Effector memory CD8-positive, alpha-beta T cell (primary cell): ENCODE data around the gene CDKN2D.
"Not testable (repeated sequence)": the region's sequence is repeated elsewhere in the genome, so short reads cannot be mapped to it uniquely, and the experiment has no call there.

Experiments used
- ATAC-seq: fragments of 150-1000 bp; cut with Tn5 transposase; replicated peaks from 2 replicates; pipeline ENCODE4 v1.10.0; 2021; ENCODE audit warnings: mild to moderate bottlenecking, moderate library complexity
- DNase-seq, 3 experiments: peaks; one replicate each; pipeline ENCODE4 v3.0.0; 2021
- H3K27ac Mint-ChIP-seq, 2 donors: one replicate each; pipeline ENCODE4 v1.8.0; 2022; ENCODE audit warnings: mild to moderate bottlenecking in 2 of 2, mixed read lengths in 2 of 2, moderate library complexity in 2 of 2
- H3K27me3 Mint-ChIP-seq, 2 donors: one replicate each; pipeline ENCODE4 v1.8.0; 2022; ENCODE audit warnings: mixed read lengths in 2 of 2
- H3K36me3 Mint-ChIP-seq: one replicate; pipeline ENCODE4 v1.8.0; 2022; ENCODE audit warnings: mild to moderate bottlenecking, moderate library complexity, mixed read lengths; ENCODE audit not compliant: insufficient read depth
- H3K4me1 Mint-ChIP-seq, 2 donors: one replicate each; pipeline ENCODE4 v1.8.0; 2022; ENCODE audit warnings: low read depth in 2 of 2, mixed read lengths in 2 of 2
- H3K4me3 Mint-ChIP-seq, 2 donors: one replicate each; pipeline ENCODE4 v1.8.0; 2022; ENCODE audit warnings: mild to moderate bottlenecking in 2 of 2, mixed read lengths in 2 of 2, moderate library complexity in 2 of 2
- H3K9me3 Mint-ChIP-seq, 2 donors: one replicate each; pipeline ENCODE4 v1.8.0; 2022; ENCODE audit warnings: mixed read lengths in 2 of 2

Gene CDKN2D

GRCh38 chr19:10539016-10539415, 29.8 kb downstream of the CDKN2D start:
- Mint-ChIP-seq H3K36me3 (peaks cover 11% of the 10 kb centered on the region), H3K27me3 (peaks cover 6 to 32% of the 10 kb centered on the region in 2 donors)
- ATAC-seq, H3K9me3 Mint-ChIP-seq, DNase-seq, H3K4me3 Mint-ChIP-seq, H3K4me1 Mint-ChIP-seq, H3K27ac Mint-ChIP-seq: not testable (repeated sequence)

- no peak for ATAC-seq
- Mint-ChIP-seq H3K4me1 (peaks cover 6 to 7% of the 10 kb centered on the region in 2 donors), H3K27ac (no peak overlapping the region), H3K27me3 (peaks cover 6 to 32% of the 10 kb centered on the region in 2 donors), H3K4me3 (no peak overlapping the region), H3K36me3 (peaks cover 8% of the 10 kb centered on the region), H3K9me3 (no peaks in the 10 kb centered on the region)
- no peak for DNase-seq
Measured at GRCh38 chr19:10538204-10538983, 30.4 kb downstream of the CDKN2D start.

- Mint-ChIP-seq H3K36me3 (peaks cover 3% of the 10 kb centered on the region), H3K4me1 (peaks cover 4 to 6% of the 10 kb centered on the region in 2 donors), H3K4me3 (no peak overlapping the region), H3K27ac (no peak overlapping the region), H3K27me3 (peaks cover 6 to 32% of the 10 kb centered on the region in 2 donors), H3K9me3 (no peaks in the 10 kb centered on the region)
- DNase-seq: no peak
- no peak for ATAC-seq
Measured at GRCh38 chr19:10537668-10538067, 31.1 kb downstream of the CDKN2D start.

- Mint-ChIP-seq H3K36me3 (peaks cover 3% of the 10 kb centered on the region), H3K27me3 (peaks cover 6 to 30% of the 10 kb centered on the region in 2 donors), H3K4me3 (no peak overlapping the region), H3K27ac (no peak overlapping the region), H3K4me1 (peaks cover 0 to 1% of the 10 kb centered on the region in 2 donors), H3K9me3 (no peaks in the 10 kb centered on the region)
- ATAC-seq: no peak
- no peak for DNase-seq
Measured at GRCh38 chr19:10535613-10536012, 33.2 kb downstream of the CDKN2D start.

- H3K36me3 Mint-ChIP-seq: peaks cover 4% of the 10 kb centered on the region
- H3K4me3 Mint-ChIP-seq: no peak overlapping the region
- DNase-seq (no peak), ATAC-seq (no peak)
- H3K9me3 Mint-ChIP-seq: no peaks in the 10 kb centered on the region
- peaks cover 0 to 18% of the 10 kb centered on the region in 2 donors for H3K27me3 Mint-ChIP-seq
- no peaks in the 10 kb centered on the region for H3K4me1 Mint-ChIP-seq
- H3K27ac Mint-ChIP-seq: peak overlapping the region in 1 of 2 donors; percentile 55
Measured at GRCh38 chr19:10533646-10534386, 35.0 kb downstream of the CDKN2D start.

GRCh38 chr19:10532457-10532856, 36.3 kb downstream of the CDKN2D start:
- ATAC-seq (no peak), DNase-seq (no peak)
- Mint-ChIP-seq H3K4me3 (no peak overlapping the region), H3K36me3 (peaks cover 4% of the 10 kb centered on the region), H3K4me1 (no peaks in the 10 kb centered on the region), H3K27ac (peak overlapping the region in 1 of 2 donors; percentile 26), H3K27me3 (peaks cover 0 to 9% of the 10 kb centered on the region in 2 donors), H3K9me3 (no peaks in the 10 kb centered on the region)

- peaks cover 21% of the 10 kb centered on the region for H3K36me3 Mint-ChIP-seq
- H3K27me3 Mint-ChIP-seq, DNase-seq, ATAC-seq, H3K4me3 Mint-ChIP-seq, H3K9me3 Mint-ChIP-seq: not testable (repeated sequence)
- peak overlapping the region in 1 of 2 donors; percentile 41 for H3K27ac Mint-ChIP-seq
- H3K4me1 Mint-ChIP-seq: peaks cover 19 to 20% of the 10 kb centered on the region in 2 donors
Measured at GRCh38 chr19:10526887-10527286, 41.9 kb downstream of the CDKN2D start.

- H3K9me3 Mint-ChIP-seq: no peaks in the 10 kb centered on the region
- ATAC-seq: no peak
- H3K4me1 Mint-ChIP-seq: peaks cover 23 to 25% of the 10 kb centered on the region in 2 donors
- H3K4me3 Mint-ChIP-seq: peak overlapping the region in 1 of 2 donors; percentile 37
- H3K36me3 Mint-ChIP-seq: peaks cover 25% of the 10 kb centered on the region
- H3K27me3 Mint-ChIP-seq: no peaks in the 10 kb centered on the region
- DNase-seq: no peak
- no peak overlapping the region for H3K27ac Mint-ChIP-seq
Measured at GRCh38 chr19:10525636-10526035, 43.1 kb downstream of the CDKN2D start.

GRCh38 chr19:10523135-10523636, 45.6 kb downstream of the CDKN2D start:
- no peaks in the 10 kb centered on the region for H3K9me3 Mint-ChIP-seq
- no peaks in the 10 kb centered on the region for H3K27me3 Mint-ChIP-seq
- H3K36me3 Mint-ChIP-seq: peaks cover 35% of the 10 kb centered on the region
- H3K27ac Mint-ChIP-seq: peak overlapping the region; percentile 85 to 94
- peak overlapping the region; percentile 41 to 63 for H3K4me3 Mint-ChIP-seq
- DNase-seq: peak; percentile 40 to 56 (median 44)
- H3K4me1 Mint-ChIP-seq: peaks cover 42 to 44% of the 10 kb centered on the region in 2 donors
- ATAC-seq: peak; percentile 82

GRCh38 chr19:10521461-10522171, 47.2 kb downstream of the CDKN2D start:
- Mint-ChIP-seq H3K36me3 (peaks cover 48% of the 10 kb centered on the region), H3K27me3 (no peaks in the 10 kb centered on the region), H3K27ac (peak overlapping the region; percentile 60 to 69), H3K4me3 (peak overlapping the region; percentile 52 to 63), H3K9me3 (no peaks in the 10 kb centered on the region), H3K4me1 (peaks cover 47 to 51% of the 10 kb centered on the region in 2 donors)
- DNase-seq: no peak
- no peak for ATAC-seq

- peak overlapping the region; percentile 56 to 98 for H3K4me3 Mint-ChIP-seq
- no peaks in the 10 kb centered on the region for H3K27me3 Mint-ChIP-seq
- H3K4me1 Mint-ChIP-seq: peaks cover 52 to 55% of the 10 kb centered on the region in 2 donors
- ATAC-seq: no peak
- no peak for DNase-seq
- H3K36me3 Mint-ChIP-seq: peaks cover 56% of the 10 kb centered on the region
- peak overlapping the region; percentile 22 to 51 for H3K27ac Mint-ChIP-seq
- H3K9me3 Mint-ChIP-seq: no peaks in the 10 kb centered on the region
Measured at GRCh38 chr19:10520652-10521318, 48.0 kb downstream of the CDKN2D start.

GRCh38 chr19:10519421-10519820, 49.4 kb downstream of the CDKN2D start:
- no peaks in the 10 kb centered on the region for H3K9me3 Mint-ChIP-seq
- peaks cover 70% of the 10 kb centered on the region for H3K36me3 Mint-ChIP-seq
- peak overlapping the region; percentile 97 to 98 for H3K4me3 Mint-ChIP-seq
- peaks cover 55 to 57% of the 10 kb centered on the region in 2 donors for H3K4me1 Mint-ChIP-seq
- DNase-seq (no peak), ATAC-seq (no peak)
- H3K27ac Mint-ChIP-seq: peak overlapping the region; percentile 89 to 98
- no peaks in the 10 kb centered on the region for H3K27me3 Mint-ChIP-seq
